LNCAP (cell line): Measurements from ENCODE around the gene HMCN2.

ENCODE experiments used
- CTCF ChIP-seq: fragments of 450-650 bp; IDR thresholded peaks from 2 replicates; pipeline ENCODE4 v1.5.1; 2017; ENCODE audit warnings: mild to moderate bottlenecking

HMCN2 gene

GRCh38 chr9:130468566-130468965 lies 203.0 kb downstream of the HMCN2 start:
- TF ChIP-seq CTCF = no peak

GRCh38 chr9:130470269-130470668 lies 204.7 kb downstream of the HMCN2 start:
- no peak for TF ChIP-seq CTCF

GRCh38 chr9:130470950-130471349 lies 205.4 kb downstream of the HMCN2 start:
- TF ChIP-seq CTCF = no peak

GRCh38 chr9:130471411-130472183 lies 206.0 kb downstream of the HMCN2 start:
- TF ChIP-seq CTCF = no peak

GRCh38 chr9:130472184-130472705 lies 206.7 kb downstream of the HMCN2 start:
- no peak for TF ChIP-seq CTCF

- no peak for TF ChIP-seq CTCF
Observed at GRCh38 chr9:130473009-130473408, 207.4 kb downstream of the HMCN2 start.

- no peak for TF ChIP-seq CTCF
Observed at GRCh38 chr9:130473566-130473965, 208.0 kb downstream of the HMCN2 start.
